Stomach (tissue), 4 donors: ENCODE data around the gene TAP1.

ENCODE experiments used
- CTCF ChIP-seq, 7 experiments: fragments of 450-650 bp in 4 of 7; fragments of 200-600 bp in 3 of 7; sonication (generic) in 3 of 7; IDR thresholded peaks; one replicate each; pipeline ENCODE4 v1.5.1; 2016 to 2019; ENCODE audit warnings: antibody characterized with exemption in 7 of 7, control low read depth in 2 of 7, mild to moderate bottlenecking in 1 of 7
- EP300 ChIP-seq: sonication (generic); formaldehyde crosslinking; IDR thresholded peaks from one replicate; pipeline ENCODE4 v1.6.1; 2017; ENCODE audit warnings: antibody characterized with exemption
- POLR2A ChIP-seq, 4 donors: fragments of 450-650 bp; IDR thresholded peaks; one replicate each; pipeline ENCODE4 v1.6.1; 2016; ENCODE audit warnings: antibody characterized with exemption in 4 of 4, control low read depth in 2 of 4, mild to moderate bottlenecking in 1 of 4, moderate library complexity in 1 of 4
- POLR2AphosphoS5 ChIP-seq, 3 donors: sonication (generic); formaldehyde crosslinking; IDR thresholded peaks; one replicate each; pipeline ENCODE4 v1.6.1; 2016; ENCODE audit warnings: antibody characterized with exemption in 3 of 3

GRCh38 chr6:32827025-32827424 lies 26.5 kb downstream of the TAP1 start:
- TF ChIP-seq CTCF (IDR thresholded peaks at IDR 0.05) (no peak), POLR2AphosphoS5 (IDR thresholded peaks at IDR 0.05) (no peak), POLR2A (IDR thresholded peaks at IDR 0.05) (no peak), EP300 (no peak)
